ENCODE results near the gene PRAMEF11. TPM values are rescaled to one million over a fixed set of nuclear protein-coding genes. Genes with fewer than 3 reads are reported as not detected.
"Not testable (repeated sequence)": the region's sequence is repeated elsewhere in the genome, so short reads cannot be mapped to it uniquely, and the experiment has no call there.

The PRAMEF11 gene
- total and polyA plus RNA-seq, 2 donors (not counting 1 experiment from before 2014, with no cell fraction given): not detected

GRCh38 chr1:12784729-12785128, 46.5 kb downstream of the PRAMEF11 start:
- intact Hi-C loops (cut with micrococcal nuclease); H3K36me3 ChIP-seq (replicated peaks in 1 of 2; ENCODE audit: control extremely low read depth in 1 of 2, control insufficient read depth in 1 of 2, extremely low read depth in 1 of 2, insufficient read depth in 2 of 2, low read length in 1 of 2); H3K27me3 Mint-ChIP-seq; CTCF ChIA-PET; DNase-seq; POLR2A ChIA-PET; H3K4me1 Mint-ChIP-seq; H3K4me1 ChIP-seq (ENCODE audit: control insufficient read depth in 2 of 2, insufficient read depth in 2 of 2, low read length in 2 of 2); H3K9me3 Mint-ChIP-seq (ENCODE audit: insufficient read depth); ATAC-seq (ENCODE audit: low read depth); H3K27ac ChIP-seq (ENCODE audit: low read length in 2 of 2); H2AFZ ChIP-seq (ENCODE audit: insufficient read depth, low read depth, low read length, poor library complexity, severe bottlenecking); H3K4me3 Mint-ChIP-seq; H3K9ac ChIP-seq (ENCODE audit: low read length); H3K27ac Mint-ChIP-seq; H3K79me2 ChIP-seq (ENCODE audit: control insufficient read depth, insufficient read depth, low read length); H3K4me3 ChIP-seq (ENCODE audit: control extremely low read depth in 1 of 5, extremely low read depth in 1 of 5, insufficient read depth in 1 of 5, low read depth in 2 of 5, low read length in 4 of 5); H4K20me1 ChIP-seq (ENCODE audit: control insufficient read depth, insufficient read depth, low read length, poor library complexity, severe bottlenecking); H3K27me3 ChIP-seq (replicated peaks in 1 of 4; ENCODE audit: control extremely low read depth in 1 of 4, control insufficient read depth in 3 of 4, insufficient read depth in 4 of 4, low read length in 3 of 4); H3K4me2 ChIP-seq (replicated peaks; ENCODE audit: low read depth, low read length, poor library complexity, severe bottlenecking): not testable (repeated sequence)
- WGBS (ENCODE audit: insufficient coverage): 90% methylated on average over 3 of the region's 8 CpGs
- H3K9me3 ChIP-seq (ENCODE audit: control extremely low read depth in 1 of 3, control insufficient read depth in 2 of 3, insufficient read depth in 1 of 3, low read length in 2 of 3): peaks cover 0 to 23% (median 3%) of the 10 kb centered on the region in 3 donors

- intact Hi-C loops (cut with micrococcal nuclease); H3K27me3 ChIP-seq (replicated peaks in 1 of 4; ENCODE audit: control extremely low read depth in 1 of 4, control insufficient read depth in 3 of 4, insufficient read depth in 4 of 4, low read length in 3 of 4); H3K36me3 ChIP-seq (replicated peaks in 1 of 2; ENCODE audit: control extremely low read depth in 1 of 2, control insufficient read depth in 1 of 2, extremely low read depth in 1 of 2, insufficient read depth in 2 of 2, low read length in 1 of 2); H3K9ac ChIP-seq (ENCODE audit: low read length); H3K27ac Mint-ChIP-seq; H3K4me3 ChIP-seq (ENCODE audit: control extremely low read depth in 1 of 5, extremely low read depth in 1 of 5, insufficient read depth in 1 of 5, low read depth in 2 of 5, low read length in 4 of 5); POLR2A ChIA-PET; H4K20me1 ChIP-seq (ENCODE audit: control insufficient read depth, insufficient read depth, low read length, poor library complexity, severe bottlenecking); H3K27ac ChIP-seq (ENCODE audit: low read length in 2 of 2); H3K4me1 Mint-ChIP-seq; H3K4me3 Mint-ChIP-seq; H3K79me2 ChIP-seq (ENCODE audit: control insufficient read depth, insufficient read depth, low read length); H2AFZ ChIP-seq (ENCODE audit: insufficient read depth, low read depth, low read length, poor library complexity, severe bottlenecking); CTCF ChIA-PET; H3K4me2 ChIP-seq (replicated peaks; ENCODE audit: low read depth, low read length, poor library complexity, severe bottlenecking); H3K4me1 ChIP-seq (ENCODE audit: control insufficient read depth in 2 of 2, insufficient read depth in 2 of 2, low read length in 2 of 2); DNase-seq; H3K9me3 Mint-ChIP-seq (ENCODE audit: insufficient read depth); ATAC-seq (ENCODE audit: low read depth): not testable (repeated sequence)
- whole genome bisulfite sequencing (ENCODE audit: insufficient coverage): 38% methylated on average over 3 of the region's 7 CpGs
- peaks cover 10% of the 10 kb centered on the region for H3K27me3 Mint-ChIP-seq
- peaks cover 0 to 23% (median 3%) of the 10 kb centered on the region in 3 donors for H3K9me3 ChIP-seq (ENCODE audit: control extremely low read depth in 1 of 3, control insufficient read depth in 2 of 3, insufficient read depth in 1 of 3, low read length in 2 of 3)
These were observed 47.4 kb downstream of the PRAMEF11 start for GRCh38 chr1:12783783-12784182.

- ATAC-seq (ENCODE audit: low read depth); DNase-seq; CTCF ChIA-PET; intact Hi-C loops (cut with micrococcal nuclease); H3K4me2 ChIP-seq (replicated peaks; ENCODE audit: low read depth, low read length, poor library complexity, severe bottlenecking); H3K27ac ChIP-seq (ENCODE audit: low read length in 2 of 2); H3K4me1 ChIP-seq (ENCODE audit: control insufficient read depth in 2 of 2, insufficient read depth in 2 of 2, low read length in 2 of 2); H4K20me1 ChIP-seq (ENCODE audit: control insufficient read depth, insufficient read depth, low read length, poor library complexity, severe bottlenecking); H3K27me3 ChIP-seq (replicated peaks in 1 of 4; ENCODE audit: control extremely low read depth in 1 of 4, control insufficient read depth in 3 of 4, insufficient read depth in 4 of 4, low read length in 3 of 4); POLR2A ChIA-PET; H3K79me2 ChIP-seq (ENCODE audit: control insufficient read depth, insufficient read depth, low read length); H3K36me3 ChIP-seq (replicated peaks in 1 of 2; ENCODE audit: control extremely low read depth in 1 of 2, control insufficient read depth in 1 of 2, extremely low read depth in 1 of 2, insufficient read depth in 2 of 2, low read length in 1 of 2); H3K4me3 ChIP-seq (ENCODE audit: control extremely low read depth in 1 of 5, extremely low read depth in 1 of 5, insufficient read depth in 1 of 5, low read depth in 2 of 5, low read length in 4 of 5); H3K4me3 Mint-ChIP-seq; H3K9ac ChIP-seq (ENCODE audit: low read length); H3K4me1 Mint-ChIP-seq; H2AFZ ChIP-seq (ENCODE audit: insufficient read depth, low read depth, low read length, poor library complexity, severe bottlenecking); H3K9me3 Mint-ChIP-seq (ENCODE audit: insufficient read depth); H3K27ac Mint-ChIP-seq: not testable (repeated sequence)
- peaks cover 0 to 13% (median 3%) of the 10 kb centered on the region in 3 donors for H3K9me3 ChIP-seq (ENCODE audit: control extremely low read depth in 1 of 3, control insufficient read depth in 2 of 3, insufficient read depth in 1 of 3, low read length in 2 of 3)
- peaks cover 10% of the 10 kb centered on the region for H3K27me3 Mint-ChIP-seq
- WGBS (ENCODE audit: insufficient coverage): no CpG with 5 or more reads among the region's 5 CpGs
These were observed 49.7 kb downstream of the PRAMEF11 start for GRCh38 chr1:12781488-12781887.
